Kidney epithelial cell (primary cell): ENCODE data around the gene NRAP. TPM values are rescaled to one million over a fixed set of nuclear protein-coding genes. Genes with fewer than 3 reads are reported as not detected.

ENCODE experiments used
- DNase-seq: peaks from one replicate; pipeline ENCODE4 v3.0.0-alpha.2; 2010; ENCODE audit warnings: low read depth
- H3K27me3 ChIP-seq: 2 replicates; pipeline ENCODE4 v1.6.0; 2011; ENCODE audit warnings: low read length; ENCODE audit not compliant: control insufficient read depth, insufficient read depth
- H3K36me3 ChIP-seq: 2 replicates; pipeline ENCODE4 v1.5.1; 2011; ENCODE audit warnings: low read length; ENCODE audit not compliant: control insufficient read depth, insufficient read depth
- H3K4me3 ChIP-seq: 2 replicates; pipeline ENCODE4 v1.5.1; 2011; ENCODE audit warnings: low read depth, mild to moderate bottlenecking, control low read depth, low read length
- total RNA-seq: library from RNA; depleted of rRNA; stranded (reverse); fragments of >200 nt; gene quantifications from 2 replicates; pipeline ENCODE4 v1.2.3, GENCODE V29; 2015
- TF ChIP-seq, protein P1 (sequence below): IDR thresholded peaks from 2 replicates; pipeline ENCODE4 v1.5.1; 2011; ENCODE audit warnings: mild to moderate bottlenecking, moderate library complexity, low read length, control low read depth, inconsistent platforms; ENCODE audit not compliant: insufficient read depth, poor library complexity, severe bottlenecking

Gene NRAP
- total RNA-seq, 1 donor from 2014 or later, result not detected

DNA sequence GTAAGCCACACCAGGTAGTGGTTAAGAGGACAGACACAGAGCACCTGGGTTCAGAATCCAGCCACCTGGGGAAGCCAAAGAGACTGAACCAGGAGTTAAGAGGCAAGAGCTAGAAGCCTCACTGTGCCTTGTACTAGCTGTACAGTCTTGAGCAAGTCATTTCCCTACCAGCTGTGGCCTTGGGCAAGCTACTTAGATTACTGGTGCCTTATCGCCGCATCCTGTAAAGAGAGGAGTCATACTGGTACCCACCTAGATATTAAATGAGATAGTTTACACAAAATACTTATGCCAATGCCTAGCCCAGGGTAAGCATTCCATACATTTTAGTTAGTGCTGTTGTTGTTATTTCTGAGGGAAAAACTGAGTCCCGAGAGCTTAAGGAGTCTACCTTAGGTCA, 63.3 kb downstream of the NRAP start:
- H3K27me3 ChIP-seq, result peaks cover 2% of the 10 kb centered on the region
- H3K4me3 ChIP-seq, result no peak overlapping the region
- no peaks in the 10 kb centered on the region for H3K36me3 ChIP-seq
- TF ChIP-seq, protein P1, sequence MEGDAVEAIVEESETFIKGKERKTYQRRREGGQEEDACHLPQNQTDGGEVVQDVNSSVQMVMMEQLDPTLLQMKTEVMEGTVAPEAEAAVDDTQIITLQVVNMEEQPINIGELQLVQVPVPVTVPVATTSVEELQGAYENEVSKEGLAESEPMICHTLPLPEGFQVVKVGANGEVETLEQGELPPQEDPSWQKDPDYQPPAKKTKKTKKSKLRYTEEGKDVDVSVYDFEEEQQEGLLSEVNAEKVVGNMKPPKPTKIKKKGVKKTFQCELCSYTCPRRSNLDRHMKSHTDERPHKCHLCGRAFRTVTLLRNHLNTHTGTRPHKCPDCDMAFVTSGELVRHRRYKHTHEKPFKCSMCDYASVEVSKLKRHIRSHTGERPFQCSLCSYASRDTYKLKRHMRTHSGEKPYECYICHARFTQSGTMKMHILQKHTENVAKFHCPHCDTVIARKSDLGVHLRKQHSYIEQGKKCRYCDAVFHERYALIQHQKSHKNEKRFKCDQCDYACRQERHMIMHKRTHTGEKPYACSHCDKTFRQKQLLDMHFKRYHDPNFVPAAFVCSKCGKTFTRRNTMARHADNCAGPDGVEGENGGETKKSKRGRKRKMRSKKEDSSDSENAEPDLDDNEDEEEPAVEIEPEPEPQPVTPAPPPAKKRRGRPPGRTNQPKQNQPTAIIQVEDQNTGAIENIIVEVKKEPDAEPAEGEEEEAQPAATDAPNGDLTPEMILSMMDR, result no peak
- DNase-seq, result no peak

DNA sequence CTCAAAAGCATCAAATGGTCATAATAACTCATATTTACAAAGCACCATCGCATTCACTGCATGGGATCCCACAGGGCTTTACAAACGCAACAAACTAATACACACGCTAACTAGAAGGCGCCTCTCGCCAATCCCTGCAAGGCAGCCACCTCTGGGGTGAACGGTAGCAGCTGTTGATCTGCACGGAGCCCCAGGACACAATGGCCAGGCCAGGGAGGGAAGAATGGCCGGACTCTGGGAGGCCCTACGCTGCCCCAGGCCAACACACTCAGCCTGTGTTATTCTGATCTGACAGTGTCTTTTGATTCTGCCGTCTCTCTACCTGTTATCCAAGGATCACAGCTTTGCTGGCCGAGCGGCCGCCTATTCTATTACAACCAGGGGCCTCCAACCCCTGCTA, 69.2 kb downstream of the NRAP start:
- TF ChIP-seq, protein P1, result no peak
- no peak for DNase-seq
- peaks cover 2% of the 10 kb centered on the region for H3K27me3 ChIP-seq
- H3K36me3 ChIP-seq, result no peaks in the 10 kb centered on the region
- no peak overlapping the region for H3K4me3 ChIP-seq

DNA sequence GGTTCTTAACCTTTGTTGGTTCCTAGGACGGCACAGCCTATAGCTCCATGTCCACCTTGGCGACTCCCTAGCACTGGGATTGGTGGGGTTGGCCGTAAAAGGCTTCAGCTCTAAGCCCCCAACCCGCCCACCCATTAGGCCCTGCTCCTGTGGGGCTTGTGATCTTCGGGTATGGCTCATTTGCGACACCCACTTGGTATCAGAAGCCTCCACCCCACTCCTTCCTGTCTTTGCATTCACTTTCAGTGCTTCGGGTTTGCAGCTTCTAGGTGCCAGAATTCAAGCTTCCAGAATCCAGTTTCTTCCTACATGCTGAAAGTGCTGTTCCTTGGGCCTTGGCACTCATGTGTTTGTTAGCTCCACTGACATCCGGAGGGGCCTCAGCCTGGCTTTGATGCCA, 71.5 kb downstream of the NRAP start:
- no peak overlapping the region for H3K4me3 ChIP-seq
- no peaks in the 10 kb centered on the region for H3K36me3 ChIP-seq
- TF ChIP-seq, protein P1, result no peak
- no peak for DNase-seq
- peaks cover 2% of the 10 kb centered on the region for H3K27me3 ChIP-seq

- TF ChIP-seq, protein P1, result no peak
- Histone ChIP-seq H3K4me3 (no peak overlapping the region), H3K36me3 (no peaks in the 10 kb centered on the region), H3K27me3 (no peaks in the 10 kb centered on the region)
- no peak for DNase-seq
Observed at GRCh38 chr10:113590581-113590980, 73.3 kb downstream of the NRAP start.

- TF ChIP-seq, protein P1, result no peak
- no peak for DNase-seq
- Histone ChIP-seq H3K4me3 (no peak overlapping the region), H3K36me3 (no peaks in the 10 kb centered on the region), H3K27me3 (no peaks in the 10 kb centered on the region)
Observed at GRCh38 chr10:113589201-113589770, 74.6 kb downstream of the NRAP start.

DNA sequence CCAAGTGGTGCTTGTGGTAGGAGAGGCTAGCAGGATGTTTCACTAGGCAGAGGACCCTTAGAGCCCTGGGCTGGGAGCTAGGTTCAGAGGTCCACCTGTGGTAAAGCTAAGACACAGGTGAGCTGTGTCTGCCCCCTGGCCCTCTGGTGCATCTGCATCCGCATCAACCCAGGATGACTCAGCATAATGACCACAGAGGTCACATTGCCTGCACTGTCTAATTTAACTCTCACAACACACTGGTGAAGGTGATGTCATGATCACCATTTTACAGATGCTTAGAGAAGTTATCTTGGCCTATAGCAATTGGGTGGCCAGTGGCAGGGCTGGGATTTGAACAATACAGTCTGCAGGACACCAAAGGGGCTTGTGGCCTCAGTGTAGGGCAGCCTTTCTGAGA, 77.9 kb downstream of the NRAP start:
- H3K27me3 ChIP-seq, result peaks cover 2% of the 10 kb centered on the region
- DNase-seq, result no peak
- TF ChIP-seq, protein P1, result no peak

More for the DNA sequence above, 77.9 kb downstream of the NRAP start:
- H3K4me3 ChIP-seq, result no peak overlapping the region
- H3K36me3 ChIP-seq, result no peaks in the 10 kb centered on the region
